Sigmoid colon (tissue), 4 donors: ENCODE measurements around the gene PLEKHM2.

ENCODE experiments used
- CTCF ChIP-seq, 4 experiments: fragments of 450-650 bp in 3 of 4; fragments of 200-600 bp in 1 of 4; IDR thresholded peaks; one replicate each; pipeline ENCODE4 v1.5.1; 2016 to 2019; ENCODE audit warnings: antibody characterized with exemption in 4 of 4, mild to moderate bottlenecking in 3 of 4, moderate library complexity in 2 of 4
- POLR2AphosphoS5 ChIP-seq, 4 donors: sonication (generic); formaldehyde crosslinking; IDR thresholded peaks; one replicate each; pipeline ENCODE4 v1.6.1; 2017; ENCODE audit warnings: antibody characterized with exemption in 4 of 4

GRCh38 chr1:15639931-15640330 lies 44.2 kb upstream of the PLEKHM2 start:
- TF ChIP-seq POLR2AphosphoS5 (IDR thresholded peaks at IDR 0.05) (no peak), CTCF (IDR thresholded peaks at IDR 0.05) (no peak)
